ENCODE results near the gene AURKAIP1.
"Not testable (repeated sequence)": the region's sequence is repeated elsewhere in the genome, so short reads cannot be mapped to it uniquely, and the experiment has no call there.

Gene AURKAIP1

DNA sequence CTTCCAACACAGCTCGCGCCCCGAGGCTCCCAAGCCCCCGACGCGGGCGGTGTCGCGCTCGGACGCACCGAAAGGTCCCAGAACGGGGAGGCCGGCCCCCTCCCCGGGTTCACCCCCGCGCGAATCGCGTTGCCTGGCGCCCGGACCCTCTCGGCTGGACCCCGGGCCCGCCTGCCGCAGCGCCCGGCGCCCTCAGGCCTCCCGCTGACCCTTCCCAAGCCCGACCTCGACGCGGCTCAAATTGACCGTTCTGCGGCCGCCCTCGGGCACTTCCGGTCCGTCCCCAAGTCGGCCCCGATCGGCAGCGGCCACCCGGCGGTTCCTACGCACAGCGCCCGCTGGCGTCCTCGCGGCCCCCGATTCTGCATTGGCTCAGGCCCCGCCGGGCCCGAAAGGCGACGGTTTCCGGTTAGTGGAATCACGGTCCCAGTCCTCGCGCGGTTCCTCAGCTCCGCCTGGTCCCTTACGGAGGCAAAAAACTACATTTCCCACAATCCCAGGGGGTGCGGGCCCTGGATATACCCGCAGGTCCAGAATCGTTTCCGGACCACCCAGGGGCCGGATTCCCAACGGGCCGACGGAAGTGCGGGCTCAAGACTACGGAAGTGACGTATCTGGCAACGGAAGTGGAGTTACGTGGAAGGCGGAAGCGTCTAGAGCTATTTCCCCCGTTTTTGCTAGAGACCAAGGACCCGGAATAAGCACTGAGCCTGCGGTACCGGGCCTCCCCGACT lies at the start of gene AURKAIP1:
Gene AURKAIP1 (minus strand): TSS at position 279 of the 734 bp plus-strand sequence. CDS start 451 bp downstream, outside the sequence.
- peak; percentile 100 for DNase-seq (ENCODE audit: low spot score)

DNA sequence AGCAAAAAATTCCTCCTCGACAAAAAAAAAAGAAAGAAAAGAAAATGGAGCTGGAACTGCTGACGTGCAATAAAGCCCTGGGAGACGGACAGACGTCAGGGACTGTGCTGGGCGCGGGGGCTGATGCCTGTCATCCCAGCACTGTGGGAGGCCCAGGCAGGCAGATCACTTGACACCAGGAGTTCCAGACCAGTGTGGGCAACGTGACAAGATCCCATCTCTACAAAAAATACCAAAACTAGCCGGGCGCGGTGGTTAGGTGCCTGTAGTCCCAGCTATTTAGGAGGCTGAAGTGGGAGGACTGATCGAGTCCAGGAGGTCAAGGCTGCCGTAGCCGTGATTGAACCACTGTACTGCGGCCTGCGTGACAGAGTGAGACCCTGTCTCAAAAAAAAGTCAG lies 49.7 kb upstream of the AURKAIP1 start:
- DNase-seq (ENCODE audit: low spot score): no peak

DNA sequence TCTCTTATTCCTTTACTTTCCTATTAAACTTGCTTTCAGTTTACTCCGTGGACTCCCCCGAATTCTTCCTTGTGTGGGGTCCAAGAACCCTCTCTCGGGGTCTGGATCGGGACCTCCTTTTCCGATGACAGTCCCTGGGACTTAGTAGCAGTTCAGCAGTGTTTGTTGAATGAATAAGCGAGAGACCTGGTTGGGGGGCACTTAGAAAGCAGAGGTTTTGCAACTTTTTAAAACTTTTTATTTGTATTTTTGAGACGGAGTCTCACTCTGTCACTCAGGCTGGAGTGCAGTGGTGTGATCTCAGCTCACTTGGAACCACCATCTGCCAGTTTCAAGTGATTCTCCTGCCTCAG lies 48.2 kb upstream of the AURKAIP1 start:
- no peak for DNase-seq (ENCODE audit: low spot score)

DNA sequence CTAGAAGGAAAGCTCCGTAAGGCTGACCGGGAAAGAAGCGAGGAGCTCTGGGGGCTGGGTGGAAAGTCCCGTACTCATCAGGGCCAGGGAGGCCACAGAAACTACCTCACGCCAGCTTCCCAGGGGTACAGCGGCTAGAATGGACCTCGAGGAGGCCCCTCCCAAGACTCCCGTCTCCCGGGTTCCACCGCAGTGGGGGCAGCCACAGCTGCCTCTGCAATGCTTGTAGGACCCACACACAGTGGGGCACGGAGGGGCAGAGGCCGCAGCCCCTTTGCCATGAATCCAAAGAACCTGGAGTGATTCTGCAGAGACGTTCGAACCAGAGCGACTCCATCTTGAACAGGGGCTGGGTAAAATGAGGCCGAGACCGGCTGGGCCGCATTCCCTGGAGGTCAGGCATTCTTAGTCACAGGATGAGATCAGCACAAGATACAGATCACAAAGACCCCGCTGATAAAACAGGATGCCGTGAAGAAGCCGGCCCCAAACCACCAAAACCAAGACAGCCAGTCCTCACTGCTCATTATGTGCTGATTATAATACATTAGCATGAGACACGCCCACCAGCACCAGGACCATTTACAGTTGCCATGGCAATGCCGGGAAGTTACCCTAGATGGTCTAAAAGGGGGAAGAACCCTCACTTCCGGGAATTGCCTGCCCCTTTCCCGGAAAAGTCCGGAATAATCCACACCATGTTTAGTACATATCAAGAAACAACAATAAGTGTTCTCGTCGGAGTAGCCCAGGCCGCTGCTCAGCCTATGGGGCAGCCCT lies 47.6 kb upstream of the AURKAIP1 start:
- no peak for DNase-seq (ENCODE audit: low spot score)

DNA sequence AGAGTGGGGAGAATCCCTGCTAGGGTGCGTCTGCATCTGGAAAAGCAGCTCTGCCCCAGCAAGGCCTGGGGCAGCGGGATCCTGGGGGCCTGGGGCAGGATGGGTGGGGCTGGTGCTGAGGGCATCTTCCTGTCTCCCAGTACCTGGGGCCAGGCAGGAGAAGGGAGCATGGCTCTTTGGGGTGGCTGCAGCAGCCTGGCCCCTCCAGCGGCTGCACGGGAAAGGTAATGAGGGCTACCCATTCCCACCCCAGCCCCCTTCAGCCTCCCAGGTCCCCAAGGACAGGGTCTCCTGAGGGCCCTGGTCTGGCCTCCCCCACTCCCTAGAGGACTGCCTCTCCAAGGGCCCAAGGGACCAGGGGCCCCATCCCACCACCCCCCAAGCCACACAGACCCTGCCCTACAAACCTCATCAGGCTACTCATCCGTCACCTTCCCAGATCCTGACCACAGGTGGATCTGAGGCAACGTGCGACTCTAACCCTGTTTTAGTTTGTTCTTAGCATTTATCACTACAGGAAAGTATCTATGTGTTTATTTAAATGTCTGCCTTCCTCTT lies 47.0 kb upstream of the AURKAIP1 start:
- no peak for DNase-seq (ENCODE audit: low spot score)

DNA sequence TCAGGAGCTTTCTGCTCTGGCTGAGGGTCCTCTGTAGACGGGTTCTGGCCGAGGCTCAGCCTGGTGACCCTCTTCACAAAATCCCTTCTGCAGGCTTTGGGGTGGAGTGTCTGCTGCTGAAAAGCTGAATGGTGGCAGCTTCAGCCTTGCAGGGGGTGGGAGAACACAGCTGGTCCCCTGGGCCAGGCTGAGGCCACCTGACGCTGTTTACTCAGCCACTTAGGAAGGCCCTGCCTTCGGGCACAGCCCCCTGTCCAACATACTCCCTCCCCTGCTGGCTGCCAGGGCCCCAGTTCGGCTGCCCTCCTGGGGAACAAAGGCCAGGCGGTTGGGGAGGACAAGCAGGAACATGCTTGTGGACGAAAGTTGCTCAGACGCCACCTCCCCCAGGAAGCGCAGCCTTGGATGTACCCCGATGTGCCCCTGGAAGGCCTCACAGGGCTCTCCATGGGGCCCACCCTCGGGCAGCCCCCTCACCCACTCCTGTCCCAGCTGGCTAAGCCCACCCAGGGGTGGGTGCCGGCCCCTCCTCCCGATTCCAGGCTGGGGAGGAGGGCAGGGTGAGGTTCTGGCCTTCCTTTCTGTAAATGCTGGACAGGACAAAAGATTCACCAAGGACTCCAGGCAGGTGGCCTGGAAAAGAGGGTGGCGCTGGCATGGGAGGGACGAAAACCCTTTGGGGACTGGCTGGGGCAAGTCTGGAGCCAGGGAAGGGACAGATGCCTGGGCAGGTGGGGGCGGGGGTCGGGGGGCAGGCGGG lies 46.3 kb upstream of the AURKAIP1 start, which contains the start of gene ANKRD65:
Gene ANKRD65 (minus strand): TSS at position 130 of the 760 bp plus-strand sequence. CDS start 271 bp downstream, outside the sequence.
- peak; percentile 74 for DNase-seq (ENCODE audit: low spot score)

DNA sequence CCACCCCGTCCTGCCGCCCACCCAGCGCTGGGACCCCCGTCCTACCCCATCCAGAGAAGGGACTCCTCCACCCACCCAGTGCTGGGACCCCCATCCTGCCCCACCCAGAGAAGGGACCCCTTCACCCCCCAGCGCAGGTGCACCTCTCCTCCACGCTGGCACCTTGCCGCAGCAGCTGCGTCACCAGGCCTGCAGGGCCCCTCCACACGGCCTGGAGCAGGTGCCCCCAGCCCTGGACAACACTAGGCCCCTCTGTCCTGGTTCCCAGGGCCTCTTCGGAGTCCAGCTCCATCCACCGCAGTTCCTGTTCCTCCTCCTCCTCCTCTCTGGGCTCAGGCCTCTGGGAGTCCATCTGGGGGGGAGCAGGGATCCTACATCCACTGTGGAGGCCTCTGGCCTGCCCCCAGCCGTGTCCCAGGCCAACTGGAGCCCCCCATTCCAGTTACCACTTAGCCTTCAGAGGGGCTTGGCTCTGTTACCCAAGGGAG lies 45.7 kb upstream of the AURKAIP1 start:
- DNase-seq (ENCODE audit: low spot score): no peak

DNA sequence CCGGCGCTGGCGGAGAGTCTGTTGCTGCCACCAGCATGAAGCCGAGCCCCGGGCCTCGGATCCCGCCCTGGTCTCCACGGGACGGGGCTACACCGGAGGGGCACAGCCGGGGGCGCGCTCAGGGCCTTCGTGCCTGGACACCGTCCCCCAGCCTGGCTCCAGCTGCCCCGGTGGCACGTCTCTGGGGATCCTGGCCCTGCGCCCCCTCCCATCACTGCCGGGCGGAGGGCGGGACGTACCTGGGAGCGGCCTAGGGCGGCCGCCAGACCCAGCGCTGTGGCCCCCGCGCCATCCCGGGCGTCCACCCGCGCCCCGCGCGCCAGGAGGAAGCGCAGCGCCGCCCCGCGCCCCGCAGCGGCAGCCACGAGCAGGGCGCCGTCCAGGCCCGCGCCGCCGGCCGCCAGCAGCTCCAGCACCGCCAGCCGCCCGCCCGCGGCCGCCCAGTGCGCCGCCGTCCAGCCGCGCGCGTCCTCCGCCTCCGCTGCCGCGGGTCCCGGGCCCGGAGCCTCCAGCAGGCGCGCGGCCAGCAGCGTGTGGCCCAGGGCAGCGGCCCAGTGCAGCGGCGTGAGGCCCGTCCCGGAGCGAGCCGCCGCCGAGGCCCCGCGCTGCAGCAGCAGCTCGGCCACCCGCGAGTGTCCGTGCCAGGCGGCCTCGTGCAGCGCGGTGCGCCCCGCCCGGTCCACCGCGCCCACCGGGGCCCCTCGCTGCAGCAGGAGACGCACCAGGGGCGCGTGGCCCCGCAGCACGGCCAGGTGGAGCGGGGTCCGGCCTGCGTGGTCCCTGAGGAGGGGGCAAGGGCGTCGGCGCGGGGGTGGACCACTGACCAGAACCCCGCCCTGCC lies 45.0 kb upstream of the AURKAIP1 start:
- no peak for DNase-seq (ENCODE audit: low spot score)

DNA sequence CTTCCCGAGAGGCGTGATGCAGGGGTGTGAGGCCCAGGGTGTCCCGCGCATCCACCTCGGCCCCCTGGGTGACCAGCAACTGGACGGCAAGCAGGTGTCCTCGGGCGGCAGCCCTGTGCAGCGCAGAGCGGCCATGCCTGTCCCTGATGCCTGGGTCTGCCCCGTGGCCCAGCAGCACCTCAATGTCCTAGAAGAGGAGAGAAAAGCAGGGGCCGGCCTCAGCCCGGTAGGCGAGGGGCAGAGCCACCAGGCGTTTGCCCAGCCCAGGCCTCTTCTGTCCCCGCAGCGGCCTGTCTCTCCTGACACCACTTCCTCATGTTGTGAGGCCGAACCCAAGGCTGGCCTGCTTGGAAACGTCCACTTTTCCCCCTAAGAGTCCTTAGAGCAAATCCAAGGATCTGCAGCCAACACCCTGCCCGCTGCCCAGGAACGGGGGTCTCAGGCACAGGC lies 44.4 kb upstream of the AURKAIP1 start:
- DNase-seq (ENCODE audit: low spot score): no peak

DNA sequence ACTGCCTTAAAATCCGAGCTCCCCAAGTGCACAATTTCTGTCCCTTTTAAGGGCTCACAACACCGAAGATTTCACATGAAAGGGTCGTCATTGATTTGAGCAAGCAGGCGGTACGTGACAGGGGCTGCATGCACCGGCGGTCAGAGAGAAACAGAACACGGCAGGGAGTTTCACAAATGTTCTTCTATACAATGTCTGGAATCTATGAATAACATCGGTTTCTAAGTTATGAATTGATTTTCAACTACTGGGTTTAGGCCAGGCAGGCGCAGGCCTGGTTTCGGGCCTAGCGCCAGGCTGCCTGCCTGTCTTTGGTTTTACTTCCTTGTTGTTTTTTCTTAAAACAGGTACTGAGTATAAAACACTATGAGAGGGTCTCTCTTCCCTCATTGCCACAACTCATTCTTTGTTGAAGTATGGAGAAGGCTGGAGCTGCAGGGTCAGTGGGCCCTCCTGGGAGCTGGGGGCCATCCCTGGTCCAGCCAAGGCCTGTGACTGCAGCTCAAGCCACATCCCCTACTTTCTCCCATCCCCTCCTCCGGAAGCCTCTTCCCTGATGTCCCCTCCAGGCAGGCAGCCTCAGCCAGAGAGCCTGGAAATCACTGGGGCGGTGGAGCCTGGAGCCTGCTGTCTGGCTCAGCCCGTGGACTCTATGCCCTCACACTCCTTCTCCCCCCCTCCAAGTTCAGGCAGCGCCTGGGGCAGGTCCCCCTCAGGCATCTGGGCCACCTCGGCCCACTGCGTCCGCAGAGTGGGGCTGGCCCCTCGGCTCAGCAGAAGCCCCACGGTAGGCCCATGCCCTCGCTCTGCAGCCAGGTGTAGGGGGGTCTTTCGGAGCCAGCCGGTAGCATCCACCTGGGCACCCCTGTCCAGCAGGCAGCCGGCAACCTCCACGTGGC lies 43.7 kb upstream of the AURKAIP1 start:
- no peak for DNase-seq (ENCODE audit: low spot score)

DNA sequence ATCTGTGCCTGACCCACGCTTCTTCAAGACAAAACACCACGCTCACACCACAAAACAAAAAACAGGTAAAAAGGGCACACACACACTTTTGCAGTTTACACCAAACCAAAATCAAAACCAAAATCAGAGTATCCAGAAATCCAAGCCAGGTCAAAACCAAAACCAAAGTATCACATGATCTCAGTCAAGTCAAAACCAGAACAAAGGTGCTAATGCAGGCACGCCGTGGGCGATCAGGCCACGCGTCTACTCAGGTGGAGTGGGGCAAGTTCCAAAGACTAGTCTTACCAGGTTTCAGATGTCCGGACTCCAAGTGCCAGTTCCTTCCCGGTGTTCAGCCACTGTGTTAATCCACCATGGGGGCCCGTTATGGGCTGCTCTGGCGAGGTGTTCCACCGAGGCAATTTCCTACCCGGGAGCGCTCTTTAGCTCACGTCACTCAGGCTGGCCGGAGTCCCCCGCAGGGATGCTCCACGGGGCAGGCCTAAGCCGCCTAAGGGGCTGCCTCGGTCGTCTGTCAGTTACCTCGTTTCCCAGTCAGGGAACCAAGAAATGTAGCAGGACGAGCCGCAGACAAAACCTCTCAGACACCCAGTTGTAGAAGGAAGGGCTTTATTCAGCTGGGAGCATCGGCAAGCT lies 42.9 kb upstream of the AURKAIP1 start:
- DNase-seq (ENCODE audit: low spot score): not testable (repeated sequence)

DNA sequence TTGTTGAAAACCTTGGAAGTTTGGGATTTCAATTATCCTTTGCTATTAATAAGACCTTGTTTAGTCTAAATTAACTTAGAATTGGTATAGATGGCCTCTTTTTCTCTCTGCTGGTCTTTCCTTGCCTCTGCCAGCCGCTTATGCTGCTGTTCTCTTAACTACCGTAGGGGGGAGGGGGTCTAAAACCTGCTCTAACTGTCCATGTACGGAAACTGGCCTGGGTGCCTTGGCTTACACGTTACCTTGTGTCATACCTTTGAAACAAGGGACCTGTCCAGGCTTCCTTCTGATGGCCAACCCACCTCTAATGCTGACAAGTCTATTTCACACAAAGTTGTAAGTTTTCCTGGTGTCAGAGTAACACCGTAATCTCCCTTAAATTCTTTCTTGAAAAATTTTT lies 42.4 kb upstream of the AURKAIP1 start:
- DNase-seq (ENCODE audit: low spot score): not testable (repeated sequence)

DNA sequence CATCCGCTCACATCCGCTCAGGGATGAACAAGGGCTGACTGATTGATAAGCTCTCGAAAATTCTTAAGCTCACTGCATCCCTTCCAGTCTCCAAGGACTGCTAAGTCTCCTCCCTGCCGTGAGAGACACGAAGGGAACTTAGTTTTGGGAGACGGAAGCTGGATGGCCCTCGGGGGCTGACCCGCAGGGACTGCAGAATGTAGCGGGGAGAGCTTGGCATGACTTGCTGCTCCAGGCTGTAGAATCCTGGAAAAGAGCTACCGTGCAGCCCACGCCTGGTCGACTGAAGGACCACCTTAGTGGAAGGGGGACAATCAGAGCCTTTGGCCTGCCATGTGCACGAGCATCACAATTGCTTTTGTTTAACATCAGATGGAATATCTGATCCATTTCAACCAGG lies 40.7 kb upstream of the AURKAIP1 start:
- no peak for DNase-seq (ENCODE audit: low spot score)

DNA sequence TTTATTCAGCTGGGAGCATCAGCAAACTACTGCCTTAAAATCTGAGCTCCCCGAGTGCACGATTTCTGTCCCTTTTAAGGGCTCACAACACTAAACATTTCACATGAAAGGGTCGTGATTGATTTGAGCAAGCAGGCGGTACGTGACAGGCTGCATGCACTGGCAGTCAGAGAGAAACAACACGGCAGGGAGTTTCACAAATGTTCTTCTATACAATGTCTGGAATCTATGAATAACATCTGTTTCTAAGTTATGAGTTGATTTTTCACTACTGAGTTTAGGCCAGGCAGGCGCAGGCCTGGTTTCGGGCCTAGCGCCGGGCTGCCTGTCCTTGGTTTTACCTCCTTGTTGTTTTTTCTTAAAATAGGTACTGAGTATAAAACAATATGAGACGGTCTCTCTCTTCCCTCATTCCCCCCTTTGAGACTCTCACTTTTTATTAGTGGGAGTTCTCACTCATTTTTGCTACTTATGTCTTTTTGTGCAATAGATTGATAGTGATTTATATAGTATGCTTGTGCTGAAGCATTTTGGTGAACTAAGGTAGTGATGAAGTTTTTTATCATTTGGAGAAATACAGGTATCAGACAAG lies 37.4 kb upstream of the AURKAIP1 start:
- DNase-seq (ENCODE audit: low spot score): not testable (repeated sequence)

DNA sequence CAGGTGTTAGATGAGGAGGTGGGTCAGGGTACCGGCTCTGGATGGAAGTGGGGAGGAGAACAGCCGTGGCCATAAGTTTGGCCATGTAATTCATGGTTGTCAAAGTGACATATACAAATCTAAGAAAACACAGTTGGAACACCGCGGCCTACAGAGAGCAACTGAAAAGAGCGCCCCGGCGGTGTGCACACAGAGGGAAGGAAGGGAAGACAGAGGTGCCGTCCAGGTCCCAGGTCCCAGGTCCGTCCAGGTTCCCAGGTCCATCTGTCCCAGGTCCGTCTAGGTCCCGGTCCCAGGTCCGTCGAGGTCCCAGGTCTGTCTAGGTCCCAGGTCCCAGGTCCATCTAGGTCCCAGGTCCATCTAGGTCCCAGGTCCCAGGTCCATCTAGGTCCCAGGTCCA lies 36.6 kb upstream of the AURKAIP1 start:
- no peak for DNase-seq (ENCODE audit: low spot score)

DNA sequence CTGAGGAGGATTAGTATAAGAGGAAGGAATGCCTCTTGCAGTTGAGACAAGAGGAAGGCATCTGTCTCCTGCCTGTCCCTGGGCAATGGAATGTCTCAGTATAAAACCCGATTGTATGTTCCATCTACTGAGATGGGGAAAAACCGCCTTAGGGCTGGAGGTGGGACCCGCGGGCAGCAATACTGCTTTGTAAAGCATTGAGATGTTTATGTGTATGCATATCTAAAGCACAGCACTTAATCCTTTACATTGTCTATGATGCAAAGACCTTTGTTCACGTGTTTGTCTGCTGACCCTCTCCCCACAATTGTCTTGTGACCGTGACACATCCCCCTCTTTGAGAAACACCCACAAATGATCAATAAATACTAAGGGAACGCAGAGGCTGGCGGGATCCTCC lies 35.2 kb upstream of the AURKAIP1 start:
- not testable (repeated sequence) for DNase-seq (ENCODE audit: low spot score)

DNA sequence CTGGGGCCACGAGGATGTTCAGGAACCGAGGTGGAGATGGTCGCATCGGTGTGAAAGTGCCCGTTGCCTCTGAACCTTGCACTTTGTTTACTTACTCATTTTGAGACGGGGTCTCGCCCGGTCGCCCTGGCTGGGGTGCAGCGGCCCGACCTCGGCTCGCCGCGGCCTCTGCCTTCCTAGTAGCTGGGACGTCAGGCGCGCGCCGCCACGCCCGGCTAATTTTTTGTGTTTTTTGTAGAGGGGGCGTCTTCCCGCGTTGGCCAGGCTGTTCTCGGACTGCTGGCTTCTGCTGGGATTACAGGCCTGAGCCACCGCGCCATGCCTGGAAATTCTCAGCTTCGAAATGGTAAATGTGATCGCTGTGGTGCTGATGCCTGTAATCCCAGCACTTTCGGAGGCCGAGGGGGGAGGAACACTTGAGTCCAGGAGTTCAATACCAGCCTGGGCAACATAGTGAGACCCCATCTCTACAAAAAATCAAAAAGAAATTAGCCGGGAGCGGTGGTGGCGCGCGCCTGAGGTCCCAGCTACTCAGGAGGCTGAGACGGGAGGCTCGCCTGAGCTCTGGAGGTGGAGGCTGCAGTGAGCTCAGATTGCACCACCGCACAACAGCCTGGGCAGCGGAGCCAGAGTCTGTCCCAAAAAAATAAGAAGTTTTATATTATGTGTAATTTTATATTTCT lies 32.8 kb upstream of the AURKAIP1 start:
- DNase-seq (ENCODE audit: low spot score): no peak

DNA sequence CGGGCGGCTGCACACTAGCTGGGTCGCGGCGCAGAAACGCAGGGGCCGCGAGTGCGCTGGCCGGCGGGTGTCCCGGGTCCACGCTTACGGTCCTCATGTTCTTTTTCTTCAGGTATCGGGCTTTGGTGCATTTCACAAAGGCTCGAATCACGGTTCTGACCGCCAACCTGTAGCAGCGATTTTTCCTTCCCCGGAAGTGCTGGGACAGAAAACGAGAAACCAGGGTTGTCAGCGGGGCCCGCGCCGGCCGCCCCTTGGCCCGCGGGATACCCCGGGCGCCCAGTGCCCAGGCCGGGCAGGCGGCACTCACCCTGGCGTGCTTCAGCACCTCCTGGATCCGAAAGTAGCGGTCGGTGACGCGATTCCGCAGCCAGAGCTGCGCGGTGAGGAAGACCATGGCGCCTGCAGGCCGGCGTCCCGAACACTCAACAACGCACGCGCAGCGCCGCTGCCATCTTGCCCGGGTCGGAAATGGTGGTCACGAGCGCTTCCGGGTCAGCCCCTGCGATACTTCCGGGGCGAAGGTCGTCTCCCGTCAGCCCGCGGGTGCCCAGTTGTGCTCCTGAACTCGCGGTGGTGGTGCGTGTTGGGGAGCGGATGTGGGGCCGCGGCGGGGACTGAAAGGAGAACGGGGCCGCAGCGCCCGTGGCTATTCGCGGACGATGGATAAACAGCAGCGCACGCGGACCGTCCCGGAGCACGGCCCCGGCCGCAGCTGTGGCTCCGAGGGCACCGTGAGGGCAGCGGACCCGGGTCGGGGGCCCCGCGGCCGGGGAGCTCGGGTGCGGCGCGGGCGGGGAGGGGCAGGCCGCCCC lies 32.0 kb upstream of the AURKAIP1 start, which contains the start of gene MRPL20:
Gene MRPL20 (minus strand): TSS at position 473 of the 815 bp plus-strand sequence. CDS start 76 bp downstream, at position 397.
- DNase-seq (ENCODE audit: low spot score): peak; percentile 89
